ENCODE data around the gene MRFAP1L1.

DNA sequence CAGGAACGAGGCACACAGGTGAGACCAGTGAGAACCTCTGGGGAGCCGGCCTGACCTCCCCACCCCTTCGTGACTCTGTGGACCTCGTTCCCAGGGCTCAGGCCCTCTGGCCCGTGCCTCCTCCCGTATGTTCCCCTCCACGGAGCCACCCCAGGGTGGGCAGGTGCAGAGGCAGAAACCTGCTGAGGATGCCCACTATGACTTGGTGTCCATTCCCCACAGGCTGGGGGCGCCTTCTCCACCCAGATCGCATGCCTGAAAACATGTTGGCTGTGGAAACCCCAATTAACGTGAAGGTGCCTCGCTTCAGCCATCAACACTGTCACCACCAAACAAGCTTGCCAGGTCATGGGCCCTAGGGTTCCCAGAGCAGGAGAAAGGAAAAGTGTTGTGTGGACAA lies 33.3 kb upstream of the MRFAP1L1 start:
- TF ChIP-seq, protein P1, sequence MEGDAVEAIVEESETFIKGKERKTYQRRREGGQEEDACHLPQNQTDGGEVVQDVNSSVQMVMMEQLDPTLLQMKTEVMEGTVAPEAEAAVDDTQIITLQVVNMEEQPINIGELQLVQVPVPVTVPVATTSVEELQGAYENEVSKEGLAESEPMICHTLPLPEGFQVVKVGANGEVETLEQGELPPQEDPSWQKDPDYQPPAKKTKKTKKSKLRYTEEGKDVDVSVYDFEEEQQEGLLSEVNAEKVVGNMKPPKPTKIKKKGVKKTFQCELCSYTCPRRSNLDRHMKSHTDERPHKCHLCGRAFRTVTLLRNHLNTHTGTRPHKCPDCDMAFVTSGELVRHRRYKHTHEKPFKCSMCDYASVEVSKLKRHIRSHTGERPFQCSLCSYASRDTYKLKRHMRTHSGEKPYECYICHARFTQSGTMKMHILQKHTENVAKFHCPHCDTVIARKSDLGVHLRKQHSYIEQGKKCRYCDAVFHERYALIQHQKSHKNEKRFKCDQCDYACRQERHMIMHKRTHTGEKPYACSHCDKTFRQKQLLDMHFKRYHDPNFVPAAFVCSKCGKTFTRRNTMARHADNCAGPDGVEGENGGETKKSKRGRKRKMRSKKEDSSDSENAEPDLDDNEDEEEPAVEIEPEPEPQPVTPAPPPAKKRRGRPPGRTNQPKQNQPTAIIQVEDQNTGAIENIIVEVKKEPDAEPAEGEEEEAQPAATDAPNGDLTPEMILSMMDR (IDR thresholded peaks at IDR 0.05): no peak
- TF ChIP-seq EZH2 (IDR thresholded peaks at IDR 0.05; ENCODE audit: borderline replicate concordance, insufficient read depth, low read depth, low read length, poor library complexity, severe bottlenecking): no peak
